Osteocyte (in vitro differentiated cells): ENCODE results near the gene DPP10. TPM values are rescaled to one million over a fixed set of nuclear protein-coding genes. Genes with fewer than 3 reads are reported as not detected.

Experiments
- DNase-seq: peaks from one replicate; pipeline ENCODE4 v3.0.0; 2021; ENCODE audit warnings: mixed read lengths; ENCODE audit not compliant: unreplicated experiment; ENCODE audit errors: extremely low spot score
- H3K27ac Mint-ChIP-seq: one replicate; pipeline ENCODE4 v1.8.0; 2021; ENCODE audit warnings: mild to moderate bottlenecking, mixed read lengths; ENCODE audit not compliant: unreplicated experiment
- H3K27me3 Mint-ChIP-seq: one replicate; pipeline ENCODE4 v1.8.0; 2021; ENCODE audit warnings: mixed read lengths; ENCODE audit not compliant: unreplicated experiment
- H3K36me3 Mint-ChIP-seq: one replicate; pipeline ENCODE4 v1.8.0; 2021; ENCODE audit warnings: mixed read lengths; ENCODE audit not compliant: unreplicated experiment
- H3K4me1 Mint-ChIP-seq: one replicate; pipeline ENCODE4 v1.8.0; 2021; ENCODE audit warnings: mixed read lengths; ENCODE audit not compliant: unreplicated experiment
- H3K4me3 Mint-ChIP-seq: one replicate; pipeline ENCODE4 v1.8.0; 2021; ENCODE audit warnings: mild to moderate bottlenecking, moderate library complexity, mixed read lengths; ENCODE audit not compliant: unreplicated experiment
- H3K9me3 Mint-ChIP-seq: one replicate; pipeline ENCODE4 v1.8.0; 2021; ENCODE audit warnings: mixed read lengths; ENCODE audit not compliant: unreplicated experiment
- total RNA-seq: library from RNA; stranded (reverse); gene quantifications from 2 replicates; pipeline ENCODE4 v1.2.1, GENCODE V29; 2021
- TF ChIP-seq, protein P1 (sequence below): fragments of 200-600 bp; sonication (generic); IDR thresholded peaks from 2 replicates; pipeline ENCODE4 v1.5.0; 2021; ENCODE audit warnings: antibody characterized with exemption, mild to moderate bottlenecking, moderate library complexity

DPP10 gene
- total RNA-seq, 1 donor from 2014 or later = not detected

DNA sequence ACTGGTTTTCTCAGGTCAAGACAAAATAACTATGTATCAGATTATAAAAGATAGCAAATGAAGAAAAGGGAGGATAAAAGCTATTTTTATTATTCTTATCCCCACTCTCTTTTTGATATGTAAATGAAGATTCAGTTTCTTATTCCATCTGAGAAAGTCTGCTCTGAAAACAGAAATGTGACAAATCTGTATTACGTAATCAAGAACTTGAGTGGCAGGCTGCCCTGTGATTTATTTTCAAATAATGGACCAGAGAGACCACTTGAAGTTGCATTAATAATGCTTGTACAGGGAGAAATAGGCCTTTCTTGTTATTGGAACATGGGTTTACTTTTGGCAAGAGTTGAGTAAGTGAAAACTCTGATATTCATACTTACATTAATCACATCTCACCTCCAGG is 727.4 kb downstream of the DPP10 start:
- no peak overlapping the region for H3K27ac Mint-ChIP-seq
- no peak overlapping the region for H3K4me3 Mint-ChIP-seq
- no peaks in the 10 kb centered on the region for H3K9me3 Mint-ChIP-seq
- no peak for DNase-seq
- H3K4me1 Mint-ChIP-seq = no peaks in the 10 kb centered on the region
- H3K36me3 Mint-ChIP-seq = no peaks in the 10 kb centered on the region
- TF ChIP-seq, protein P1, sequence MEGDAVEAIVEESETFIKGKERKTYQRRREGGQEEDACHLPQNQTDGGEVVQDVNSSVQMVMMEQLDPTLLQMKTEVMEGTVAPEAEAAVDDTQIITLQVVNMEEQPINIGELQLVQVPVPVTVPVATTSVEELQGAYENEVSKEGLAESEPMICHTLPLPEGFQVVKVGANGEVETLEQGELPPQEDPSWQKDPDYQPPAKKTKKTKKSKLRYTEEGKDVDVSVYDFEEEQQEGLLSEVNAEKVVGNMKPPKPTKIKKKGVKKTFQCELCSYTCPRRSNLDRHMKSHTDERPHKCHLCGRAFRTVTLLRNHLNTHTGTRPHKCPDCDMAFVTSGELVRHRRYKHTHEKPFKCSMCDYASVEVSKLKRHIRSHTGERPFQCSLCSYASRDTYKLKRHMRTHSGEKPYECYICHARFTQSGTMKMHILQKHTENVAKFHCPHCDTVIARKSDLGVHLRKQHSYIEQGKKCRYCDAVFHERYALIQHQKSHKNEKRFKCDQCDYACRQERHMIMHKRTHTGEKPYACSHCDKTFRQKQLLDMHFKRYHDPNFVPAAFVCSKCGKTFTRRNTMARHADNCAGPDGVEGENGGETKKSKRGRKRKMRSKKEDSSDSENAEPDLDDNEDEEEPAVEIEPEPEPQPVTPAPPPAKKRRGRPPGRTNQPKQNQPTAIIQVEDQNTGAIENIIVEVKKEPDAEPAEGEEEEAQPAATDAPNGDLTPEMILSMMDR = no peak
- H3K27me3 Mint-ChIP-seq = no peaks in the 10 kb centered on the region

- Mint-ChIP-seq H3K4me1 (no peaks in the 10 kb centered on the region), H3K4me3 (no peak overlapping the region), H3K27me3 (no peaks in the 10 kb centered on the region), H3K27ac (no peak overlapping the region), H3K36me3 (no peaks in the 10 kb centered on the region), H3K9me3 (no peaks in the 10 kb centered on the region)
- TF ChIP-seq, protein P1 = no peak
- no peak for DNase-seq
These were observed 729.3 kb downstream of the DPP10 start for GRCh38 chr2:115171751-115172150.

DNA sequence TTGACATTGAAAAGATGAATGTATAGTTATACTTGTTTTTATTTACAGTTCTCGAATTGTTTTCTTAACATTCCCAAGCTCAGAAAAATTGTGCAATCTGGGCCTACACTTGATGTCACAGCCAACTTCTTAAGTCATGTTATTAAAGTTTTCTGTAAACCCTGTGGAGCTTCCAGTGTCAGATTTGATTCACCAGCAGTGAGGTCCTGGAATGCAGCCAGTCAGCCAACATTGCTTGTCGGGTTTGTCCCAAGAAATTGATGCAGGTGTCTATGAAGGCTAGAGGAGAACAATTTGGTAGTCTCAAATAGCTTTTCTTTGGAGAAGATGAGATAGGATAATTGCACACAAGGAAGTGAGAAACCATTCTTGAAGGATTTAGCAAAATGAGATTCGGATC is 732.2 kb downstream of the DPP10 start:
- Mint-ChIP-seq H3K4me1 (no peaks in the 10 kb centered on the region), H3K36me3 (no peaks in the 10 kb centered on the region), H3K27ac (no peak overlapping the region), H3K27me3 (no peaks in the 10 kb centered on the region), H3K9me3 (no peaks in the 10 kb centered on the region), H3K4me3 (no peak overlapping the region)
- TF ChIP-seq, protein P1 = no peak
- DNase-seq = no peak

DNA sequence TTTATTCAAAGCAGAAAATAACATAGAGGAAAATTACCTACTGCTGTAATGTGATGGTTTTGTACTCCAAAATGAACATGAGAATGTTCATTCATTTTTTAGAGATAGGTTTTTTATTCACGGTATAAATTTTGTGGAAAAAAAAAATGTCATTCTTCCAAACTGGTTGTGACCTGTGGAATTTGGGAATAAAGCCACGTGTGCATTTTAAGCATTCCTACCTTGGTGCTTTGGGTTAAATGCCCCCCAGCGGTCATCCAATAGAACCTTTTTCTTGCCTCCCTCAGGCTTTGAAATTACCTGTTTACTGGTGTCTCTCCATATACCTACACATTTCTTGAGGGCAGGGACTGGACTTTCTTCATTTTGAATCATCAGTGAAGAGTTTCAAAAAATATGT is 740.7 kb downstream of the DPP10 start:
- no peaks in the 10 kb centered on the region for H3K4me1 Mint-ChIP-seq
- no peak for DNase-seq
- H3K4me3 Mint-ChIP-seq = no peak overlapping the region
- TF ChIP-seq, protein P1 = no peak
- no peaks in the 10 kb centered on the region for H3K9me3 Mint-ChIP-seq
- no peaks in the 10 kb centered on the region for H3K36me3 Mint-ChIP-seq
- H3K27ac Mint-ChIP-seq = no peak overlapping the region
- no peaks in the 10 kb centered on the region for H3K27me3 Mint-ChIP-seq

- Mint-ChIP-seq H3K27me3 (no peaks in the 10 kb centered on the region), H3K9me3 (no peaks in the 10 kb centered on the region), H3K27ac (no peak overlapping the region), H3K4me1 (no peaks in the 10 kb centered on the region), H3K36me3 (no peaks in the 10 kb centered on the region), H3K4me3 (no peak overlapping the region)
- DNase-seq = no peak
- TF ChIP-seq, protein P1 = no peak
These were observed 748.0 kb downstream of the DPP10 start for GRCh38 chr2:115190459-115190858.
